NCI-H1694 treated with DMSO at 0.1 percent for 48 hours (cell line): Measurements from ENCODE around the gene PIK3C3.
"Not testable (repeated sequence)": the region's sequence is repeated elsewhere in the genome, so short reads cannot be mapped to it uniquely, and the experiment has no call there.

Experiments used
- DNase-seq: peaks from one replicate; lab custom pipeline; 2025; lab: John Stamatoyannopoulos, UW

Gene PIK3C3

DNA sequence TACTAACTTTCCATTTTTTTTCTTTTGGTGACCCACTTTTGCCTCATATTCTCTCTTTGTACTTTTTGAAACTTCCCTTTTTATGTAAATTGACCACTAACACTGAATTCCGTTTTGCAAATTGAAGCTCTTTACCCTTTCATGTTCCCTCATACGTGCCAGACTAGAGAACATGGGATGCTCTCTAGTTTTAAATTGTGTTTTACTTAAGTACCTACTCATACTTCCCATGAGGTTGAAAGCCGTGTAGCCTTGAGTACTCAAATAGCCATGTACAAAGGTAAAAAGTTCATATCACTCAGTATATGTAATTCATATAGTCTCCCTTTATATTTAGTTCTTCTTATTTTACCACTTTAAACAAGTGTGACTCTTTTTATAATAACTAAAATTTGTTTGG, 119.7 kb downstream of the PIK3C3 start:
- no peak for DNase-seq

DNA sequence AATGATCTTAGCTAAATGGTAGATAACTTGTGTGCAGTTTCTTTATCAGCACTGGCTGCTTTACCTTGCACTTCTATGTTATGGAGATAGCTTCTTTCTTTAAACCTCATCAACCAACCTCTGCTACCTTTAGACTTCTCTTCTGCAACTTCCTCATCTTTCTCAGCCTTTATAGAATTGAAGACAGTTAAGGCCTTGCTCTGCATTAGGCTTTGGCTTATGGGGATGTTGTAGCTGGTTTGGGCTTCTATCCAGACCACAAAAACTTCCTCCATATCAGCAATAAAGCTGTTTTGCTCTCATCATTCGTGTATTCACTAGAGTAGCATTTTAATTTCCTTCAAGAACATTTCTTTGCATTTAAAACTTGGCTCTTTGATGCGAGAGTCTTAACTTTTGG, 123.7 kb downstream of the PIK3C3 start:
- no peak for DNase-seq

DNA sequence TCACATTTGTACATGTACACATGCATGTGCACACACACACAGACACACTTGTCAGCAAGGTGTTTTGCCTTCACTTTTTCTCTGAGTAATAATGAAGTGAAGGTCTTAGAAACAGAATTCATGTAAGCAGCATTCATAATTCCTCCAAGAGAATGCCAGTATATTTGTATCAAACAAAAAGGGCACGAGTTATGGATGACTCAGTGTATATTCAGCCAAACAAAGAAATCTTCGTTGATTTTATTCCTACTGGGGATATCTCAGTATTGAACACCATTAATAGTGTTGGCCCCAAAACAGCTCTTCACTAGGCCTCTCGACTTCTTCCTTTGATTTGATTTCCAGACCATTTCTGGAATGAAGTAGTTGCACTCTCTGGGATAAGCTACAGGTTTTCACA, 125.3 kb downstream of the PIK3C3 start:
- no peak for DNase-seq

GRCh38 chr18:42082415-42083234, 127.6 kb downstream of the PIK3C3 start:
- DNase-seq, result no peak

DNA sequence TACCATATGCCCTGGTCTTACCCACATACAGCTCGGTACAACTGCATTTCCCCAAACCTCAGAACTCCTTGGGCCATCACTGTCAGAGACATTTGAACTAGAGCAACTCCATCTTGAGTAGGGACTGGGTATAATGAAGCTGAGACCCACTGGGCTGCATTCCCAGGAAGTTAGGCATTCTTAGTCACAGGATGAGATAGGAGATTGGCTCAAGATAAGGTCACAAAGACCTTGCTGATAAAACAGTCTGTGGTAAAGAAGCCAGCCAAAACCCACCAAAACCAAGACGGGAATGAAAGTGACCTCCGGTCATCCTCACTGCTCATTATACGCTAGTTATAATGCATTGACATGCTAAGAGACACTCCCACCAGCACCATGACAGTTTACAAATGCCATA, 131.3 kb downstream of the PIK3C3 start:
- no peak for DNase-seq

- DNase-seq, result no peak
These were observed 132.2 kb downstream of the PIK3C3 start for GRCh38 chr18:42087235-42087634.

DNA sequence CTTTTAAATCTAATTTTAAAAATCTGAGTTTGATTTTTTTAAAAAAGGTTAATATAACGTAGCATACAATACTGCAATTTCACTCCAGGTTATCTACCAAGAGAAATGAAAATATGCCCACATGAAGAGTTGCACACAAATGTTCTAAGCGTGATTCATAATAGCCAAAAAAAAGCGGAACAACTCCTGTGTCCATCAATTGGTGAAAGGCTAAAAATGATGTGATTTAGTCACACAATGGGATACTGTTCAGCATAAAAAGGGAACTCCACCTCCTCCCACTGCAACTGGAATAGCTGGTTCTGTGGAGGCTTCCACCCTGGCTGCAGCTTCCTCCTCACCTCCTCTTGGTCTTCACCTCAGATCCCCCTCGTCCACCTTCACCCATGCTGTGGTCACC, 132.8 kb downstream of the PIK3C3 start:
- no peak for DNase-seq

DNA sequence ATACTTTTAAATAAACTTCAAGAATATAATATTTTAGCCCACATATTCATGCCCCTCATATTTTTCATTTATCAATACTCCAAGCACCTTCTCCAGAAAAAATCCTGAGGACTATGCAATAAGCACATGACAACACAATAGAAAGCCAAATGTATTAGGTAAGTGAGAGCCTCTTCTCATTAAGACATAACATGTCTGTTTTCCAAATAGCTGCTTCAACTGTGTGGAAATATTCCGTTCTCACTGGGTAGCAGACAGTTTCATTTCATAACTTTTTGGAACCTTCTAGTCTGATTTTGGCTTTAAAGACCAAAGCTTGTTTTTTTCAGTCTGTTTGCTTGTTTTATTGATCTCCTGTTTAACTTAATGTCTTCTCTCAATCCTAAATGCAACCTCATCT, 137.8 kb downstream of the PIK3C3 start:
- no peak for DNase-seq

DNA sequence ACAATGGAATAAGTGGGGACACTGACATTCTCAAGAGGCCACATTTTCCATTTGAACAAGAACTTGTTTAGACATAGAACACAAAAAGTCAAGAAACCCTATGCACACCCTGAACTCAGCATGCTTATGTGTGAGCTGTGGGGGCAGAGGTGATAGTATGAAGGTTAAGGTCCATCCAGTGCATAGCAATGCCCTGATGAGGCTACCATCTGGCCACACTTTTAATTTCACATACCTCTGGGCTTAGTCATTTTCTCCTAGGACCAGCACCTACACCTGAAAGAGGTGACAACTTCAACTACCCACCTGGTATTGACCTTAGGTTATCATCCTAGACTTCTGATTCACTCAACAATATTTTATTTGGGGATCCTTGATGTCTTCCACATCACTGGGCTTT, 139.8 kb downstream of the PIK3C3 start:
- no peak for DNase-seq

- DNase-seq, result no peak
These were observed 140.8 kb downstream of the PIK3C3 start for GRCh38 chr18:42095732-42096377.

- no peak for DNase-seq
These were observed 145.2 kb downstream of the PIK3C3 start for GRCh38 chr18:42100248-42100647.

DNA sequence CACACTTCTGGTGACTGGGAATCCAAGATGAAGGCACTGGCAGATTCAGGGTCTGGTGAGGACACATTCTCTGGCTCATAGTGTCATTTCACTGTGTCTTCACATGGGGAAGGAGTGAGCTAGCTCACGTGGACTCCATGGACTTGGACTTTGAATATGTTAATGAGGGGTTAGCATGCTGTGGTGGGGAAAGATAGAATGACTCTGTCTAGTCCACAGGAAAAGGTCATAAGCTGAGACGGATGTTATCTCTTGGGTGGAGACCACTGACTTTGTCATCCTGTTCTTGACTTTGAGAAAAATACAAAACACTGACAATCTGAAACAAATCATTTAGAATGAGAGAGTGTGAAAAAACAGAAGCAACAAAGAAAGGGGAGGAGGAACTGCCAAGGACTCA, 145.9 kb downstream of the PIK3C3 start:
- DNase-seq, result no peak

- DNase-seq, result no peak
These were observed 150.4 kb downstream of the PIK3C3 start for GRCh38 chr18:42105394-42105793.

DNA sequence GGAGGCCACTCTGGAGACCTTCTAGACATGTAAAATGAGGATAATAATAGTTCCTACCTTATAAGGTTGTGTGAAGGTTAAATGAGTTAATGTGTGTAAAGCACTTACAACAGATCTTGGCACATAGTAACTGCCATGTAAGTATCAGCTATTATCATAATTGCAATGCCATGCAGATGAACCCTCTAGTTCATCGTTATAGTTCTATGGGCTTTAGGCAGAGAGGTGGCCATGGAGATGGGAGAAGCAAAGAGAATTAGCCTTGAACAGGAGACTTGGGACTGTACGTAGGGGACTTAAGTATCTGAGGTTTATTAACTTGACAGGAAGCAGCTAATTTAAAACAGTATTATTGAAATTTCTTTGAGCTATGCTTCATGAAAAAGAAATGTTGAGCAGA, 151.8 kb downstream of the PIK3C3 start:
- no peak for DNase-seq

GRCh38 chr18:42107287-42107686, 152.3 kb downstream of the PIK3C3 start:
- DNase-seq, result no peak

GRCh38 chr18:42107691-42108450, 152.8 kb downstream of the PIK3C3 start:
- DNase-seq, result no peak

GRCh38 chr18:42112147-42112546, 157.1 kb downstream of the PIK3C3 start:
- not testable (repeated sequence) for DNase-seq

DNA sequence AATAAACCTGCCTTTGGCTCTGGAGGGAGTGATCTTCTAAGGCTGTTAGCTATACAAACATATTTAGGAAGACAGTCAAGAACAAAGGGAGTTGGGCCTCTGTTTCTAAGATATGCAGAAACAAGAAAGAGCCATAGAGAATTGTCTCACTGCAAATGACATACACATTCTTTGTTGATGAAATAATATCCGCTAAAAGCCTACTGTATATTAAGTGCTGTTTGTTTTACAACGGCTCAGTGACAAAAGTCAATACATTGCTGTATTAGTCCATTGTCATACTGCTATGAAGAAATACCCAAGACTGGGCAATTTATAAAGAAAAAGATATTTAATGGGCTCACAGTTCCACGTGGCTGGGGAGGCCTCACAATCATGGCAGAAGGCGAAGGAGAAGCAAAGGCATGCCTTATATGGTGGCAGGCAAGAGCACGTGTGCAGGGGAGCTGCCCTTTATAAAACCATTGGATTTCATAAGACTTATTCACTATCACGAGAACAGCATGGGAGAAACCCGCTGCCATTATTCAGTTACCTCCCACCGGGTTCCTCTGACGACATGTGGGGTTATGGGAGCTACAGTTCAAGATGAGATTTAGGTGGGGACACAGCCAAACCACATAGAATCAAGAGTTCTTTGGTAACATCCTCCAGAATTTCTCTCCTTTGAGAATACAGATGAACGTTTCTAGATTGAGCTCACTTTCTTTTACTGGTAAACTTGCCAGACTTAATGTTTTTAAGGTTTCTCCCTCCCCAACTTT, 157.8 kb downstream of the PIK3C3 start:
- DNase-seq, result no peak

DNA sequence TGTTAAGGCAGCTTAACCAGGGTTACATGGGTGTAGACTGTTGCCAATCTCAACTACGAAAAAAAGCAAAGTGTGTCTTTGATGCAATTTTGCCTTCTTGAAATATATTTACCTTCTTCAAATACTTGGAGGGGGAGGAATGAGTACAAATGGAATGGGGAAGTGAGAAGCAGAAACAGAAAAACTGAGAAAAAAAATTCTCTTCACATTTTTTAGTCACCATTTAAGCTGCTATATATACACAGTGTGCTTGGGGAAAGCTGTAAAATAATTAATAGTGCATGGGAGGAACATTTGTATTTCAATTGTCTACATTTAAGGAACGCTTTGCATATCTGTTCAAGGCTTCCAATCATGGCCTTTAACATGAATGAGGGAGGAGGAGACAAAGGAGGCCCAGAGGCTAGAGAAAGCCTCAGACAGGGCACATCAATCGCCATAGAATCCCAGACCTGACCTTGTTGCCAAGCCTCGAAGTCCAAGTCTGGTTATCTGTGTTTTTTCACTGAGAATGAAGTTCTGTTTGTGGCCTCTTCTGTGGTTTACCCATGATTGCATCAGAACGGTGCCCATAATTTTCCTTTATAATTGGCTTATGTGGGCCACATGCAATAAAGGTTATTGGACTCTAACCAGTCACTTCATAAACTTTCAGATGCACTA, 158.6 kb downstream of the PIK3C3 start:
- no peak for DNase-seq

- DNase-seq, result peak; percentile 72
These were observed 159.4 kb downstream of the PIK3C3 start for GRCh38 chr18:42114310-42114943.

GRCh38 chr18:42126586-42126985, 171.6 kb downstream of the PIK3C3 start:
- DNase-seq, result no peak
